GM23248 (cell line): ENCODE measurements around the gene VAV2. TPM values are rescaled to one million over a fixed set of nuclear protein-coding genes. Genes with fewer than 3 reads are reported as not detected.

Experiments
- DNase-seq: peaks from one replicate; pipeline ENCODE4 v3.0.0-alpha.2; 2015
- H2AFZ ChIP-seq: fragments of 200-600 bp; sonication (generic); 2 replicates; pipeline ENCODE4 v1.6.1; 2016; ENCODE audit warnings: antibody characterized with exemption
- H3F3A ChIP-seq: fragments of 200-600 bp; sonication (generic); 2 replicates; pipeline ENCODE4 v1.6.1; 2016; ENCODE audit warnings: mild to moderate bottlenecking, antibody characterized with exemption, mixed run types; ENCODE audit not compliant: insufficient read depth
- H3K27ac ChIP-seq: fragments of 200-600 bp; sonication (generic); 2 replicates; pipeline ENCODE4 v1.5.1; 2016; ENCODE audit warnings: mild to moderate bottlenecking
- H3K27me3 ChIP-seq: fragments of 200-600 bp; sonication (generic); replicated peaks from 2 replicates; pipeline ENCODE4 v1.6.1; 2016; ENCODE audit warnings: mild to moderate bottlenecking; ENCODE audit not compliant: insufficient read depth
- H3K36me3 ChIP-seq: fragments of 200-600 bp; sonication (generic); 2 replicates; pipeline ENCODE4 v1.6.1; 2016; ENCODE audit warnings: low read depth, mild to moderate bottlenecking
- H3K4me1 ChIP-seq: fragments of 200-600 bp; sonication (generic); 2 replicates; pipeline ENCODE4 v1.6.1; 2016; ENCODE audit warnings: mild to moderate bottlenecking; ENCODE audit not compliant: insufficient read depth
- H3K4me2 ChIP-seq: fragments of 200-600 bp; sonication (generic); one replicate; pipeline ENCODE4 v1.6.1; 2016; ENCODE audit warnings: mild to moderate bottlenecking; ENCODE audit not compliant: unreplicated experiment
- H3K4me3 ChIP-seq: fragments of 200-600 bp; sonication (generic); 2 replicates; pipeline ENCODE4 v1.5.1; 2016; ENCODE audit warnings: mild to moderate bottlenecking
- H3K79me2 ChIP-seq: fragments of 200-600 bp; sonication (generic); 2 replicates; pipeline ENCODE4 v1.6.1; 2016; ENCODE audit warnings: mild to moderate bottlenecking; ENCODE audit not compliant: insufficient read depth
- H3K9ac ChIP-seq: fragments of 200-600 bp; sonication (generic); 2 replicates; pipeline ENCODE4 v1.6.1; 2016; ENCODE audit warnings: mild to moderate bottlenecking
- H3K9me2 ChIP-seq: fragments of 200-600 bp; sonication (generic); 2 replicates; pipeline ENCODE4 v1.6.1; 2016; ENCODE audit warnings: mixed run types, mild to moderate bottlenecking, moderate library complexity; ENCODE audit not compliant: insufficient read depth
- H3K9me3 ChIP-seq: fragments of 200-600 bp; sonication (generic); one replicate; pipeline ENCODE4 v1.6.1; 2017; ENCODE audit warnings: low read depth
- H4K20me1 ChIP-seq: fragments of 200-600 bp; sonication (generic); 2 replicates; pipeline ENCODE4 v1.6.0; 2016; ENCODE audit not compliant: insufficient read depth
- EZH2 ChIP-seq: fragments of 200-600 bp; sonication (generic); IDR thresholded peaks from 2 replicates; pipeline ENCODE4 v1.6.1; 2018; ENCODE audit warnings: antibody characterized with exemption, mild to moderate bottlenecking; ENCODE audit not compliant: insufficient read depth, poor library complexity, severe bottlenecking
- EZH2phosphoT487 ChIP-seq: fragments of 200-600 bp; sonication (generic); IDR thresholded peaks from 2 replicates; pipeline ENCODE4 v1.6.1; 2018; ENCODE audit warnings: antibody characterized with exemption, moderate library complexity, mild to moderate bottlenecking, low read depth; ENCODE audit not compliant: insufficient read depth
- WGBS, 2 experiments: methylation state at CpG; one replicate each; pipeline ENCODE4 v1.1.6; 2015 to 2017; ENCODE audit warnings: low lambda C conversion rate in 2 of 2, low coverage in 1 of 2; ENCODE audit errors: missing lambda C conversion rate in 2 of 2; 5-methylcytosine and 5-hydroxymethylcytosine counted together
- in situ Hi-C: fragments of 300-500 bp; cut with MboI; formaldehyde crosslinking; loops from 2 replicates; pipeline ENCODE4 v1.15.0; 2020
- polyA plus RNA-seq: library from polyadenylated mRNA; unstranded; fragments of >200 nt; fragmentation: Nextera tagmentation; extraction: Ambion mirVana; gene quantifications from 2 replicates; pipeline ENCODE4 v1.2.1, GENCODE V29; 2016
- total RNA-seq: library from RNA; depleted of rRNA; stranded (reverse); fragments of >200 nt; shearing (Covaris generic); gene quantifications from 2 replicates; pipeline ENCODE4 v1.2.3, GENCODE V29; 2014

Gene VAV2
- total and polyA plus RNA-seq, 2 experiments from 2014 or later = 6.7 to 9.0 TPM

DNA sequence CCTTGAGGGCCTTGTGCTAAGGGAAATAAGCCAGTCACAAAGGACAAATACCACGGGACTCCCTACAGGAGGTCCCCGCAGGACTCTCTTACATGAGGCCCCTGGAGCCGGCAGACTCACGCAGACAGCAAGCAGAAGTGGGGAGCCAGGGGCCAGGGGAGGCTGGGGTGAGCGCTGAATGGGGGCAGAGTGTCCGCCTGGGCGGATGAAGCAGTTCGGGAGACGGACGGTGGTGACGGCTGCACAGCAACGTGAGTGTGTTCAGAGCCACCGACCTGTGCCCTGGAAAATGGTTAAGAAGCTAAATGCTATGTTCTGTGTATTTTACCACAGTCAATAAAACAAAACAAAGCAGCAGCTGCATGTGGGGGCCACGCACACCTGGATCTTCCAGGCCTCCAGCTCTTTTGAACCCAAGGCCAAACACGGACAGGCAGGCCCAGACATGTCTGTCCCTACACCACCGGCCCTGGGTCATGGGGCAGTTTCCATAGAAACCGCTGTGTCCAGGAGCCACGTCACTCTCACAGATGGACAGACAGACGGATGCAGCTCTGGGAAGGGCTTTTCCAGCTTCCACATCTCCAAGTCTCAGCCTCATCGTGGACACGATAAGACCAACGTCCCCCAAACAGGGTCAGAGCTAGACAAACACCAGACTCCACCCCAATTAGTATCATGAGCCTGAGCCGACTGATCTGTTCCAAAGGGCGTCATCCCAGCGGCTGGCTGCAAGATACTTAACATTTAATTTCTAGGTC is 103.9 kb downstream of the VAV2 start:
- H3K9ac ChIP-seq = no peak overlapping the region
- no peaks in the 10 kb centered on the region for H3K36me3 ChIP-seq
- no peaks in the 10 kb centered on the region for H4K20me1 ChIP-seq
- TF ChIP-seq EZH2phosphoT487 (no peak), EZH2 (no peak)
- 79 to 80% methylated on average over 25 of the region's 25 CpGs for WGBS, 2 experiments
- in situ Hi-C loops = no loop called here
- H3K27ac ChIP-seq = no peak overlapping the region
- H3K9me2 ChIP-seq = no peaks in the 10 kb centered on the region
- no peak overlapping the region for H3K4me3 ChIP-seq
- no peaks in the 10 kb centered on the region for H3F3A ChIP-seq
- no peak overlapping the region for H2AFZ ChIP-seq
- no peaks in the 10 kb centered on the region for H3K4me1 ChIP-seq
- H3K27me3 ChIP-seq = no peaks in the 10 kb centered on the region
- no peaks in the 10 kb centered on the region for H3K9me3 ChIP-seq
- H3K79me2 ChIP-seq = peaks cover 19% of the 10 kb centered on the region; the same call in 1 of the 2 replicates
- H3K4me2 ChIP-seq = no peak overlapping the region
- DNase-seq = no peak

DNA sequence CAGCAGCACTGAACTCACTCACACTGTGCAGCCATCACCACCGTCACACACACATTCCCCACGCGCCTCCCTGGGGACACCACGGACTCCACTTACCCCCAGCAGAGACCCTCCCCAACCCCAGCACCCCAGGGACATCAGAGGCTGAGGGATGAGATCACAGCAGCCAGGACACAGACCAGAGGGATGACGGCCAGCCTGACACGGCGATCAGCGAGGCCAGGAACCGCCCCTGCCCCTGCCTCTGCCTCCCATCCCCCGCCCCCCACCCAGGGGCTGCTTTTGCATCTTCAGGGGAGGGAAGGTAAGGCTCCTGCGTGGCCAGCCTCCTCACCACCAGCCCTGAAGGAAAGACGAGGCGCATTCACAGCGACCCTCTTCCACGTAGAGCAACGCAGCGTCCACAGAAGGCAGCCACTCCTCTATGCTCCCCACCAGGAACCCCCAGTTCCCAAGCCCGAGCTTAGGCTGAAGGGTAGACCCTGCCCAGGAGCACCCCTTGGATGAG is 104.5 kb downstream of the VAV2 start:
- no peak overlapping the region for H3K4me3 ChIP-seq
- H3K27me3 ChIP-seq = no peaks in the 10 kb centered on the region
- H3K9me2 ChIP-seq = no peaks in the 10 kb centered on the region
- H4K20me1 ChIP-seq = no peaks in the 10 kb centered on the region
- no peak overlapping the region for H3K9ac ChIP-seq
- DNase-seq = no peak
- in situ Hi-C loops = no loop called here
- H3K9me3 ChIP-seq = no peaks in the 10 kb centered on the region
- no peak overlapping the region for H3K4me2 ChIP-seq
- H3K4me1 ChIP-seq = no peaks in the 10 kb centered on the region
- no peak overlapping the region for H2AFZ ChIP-seq
- H3F3A ChIP-seq = no peaks in the 10 kb centered on the region
- no peak overlapping the region for H3K27ac ChIP-seq
- no peak for TF ChIP-seq EZH2
- TF ChIP-seq EZH2phosphoT487 = no peak
- no peaks in the 10 kb centered on the region for H3K36me3 ChIP-seq
- 87 to 90% methylated on average over 14 to 18 of the region's 18 CpGs for WGBS, 2 experiments
- H3K79me2 ChIP-seq = peaks cover 22% of the 10 kb centered on the region; the same call in 1 of the 2 replicates

DNA sequence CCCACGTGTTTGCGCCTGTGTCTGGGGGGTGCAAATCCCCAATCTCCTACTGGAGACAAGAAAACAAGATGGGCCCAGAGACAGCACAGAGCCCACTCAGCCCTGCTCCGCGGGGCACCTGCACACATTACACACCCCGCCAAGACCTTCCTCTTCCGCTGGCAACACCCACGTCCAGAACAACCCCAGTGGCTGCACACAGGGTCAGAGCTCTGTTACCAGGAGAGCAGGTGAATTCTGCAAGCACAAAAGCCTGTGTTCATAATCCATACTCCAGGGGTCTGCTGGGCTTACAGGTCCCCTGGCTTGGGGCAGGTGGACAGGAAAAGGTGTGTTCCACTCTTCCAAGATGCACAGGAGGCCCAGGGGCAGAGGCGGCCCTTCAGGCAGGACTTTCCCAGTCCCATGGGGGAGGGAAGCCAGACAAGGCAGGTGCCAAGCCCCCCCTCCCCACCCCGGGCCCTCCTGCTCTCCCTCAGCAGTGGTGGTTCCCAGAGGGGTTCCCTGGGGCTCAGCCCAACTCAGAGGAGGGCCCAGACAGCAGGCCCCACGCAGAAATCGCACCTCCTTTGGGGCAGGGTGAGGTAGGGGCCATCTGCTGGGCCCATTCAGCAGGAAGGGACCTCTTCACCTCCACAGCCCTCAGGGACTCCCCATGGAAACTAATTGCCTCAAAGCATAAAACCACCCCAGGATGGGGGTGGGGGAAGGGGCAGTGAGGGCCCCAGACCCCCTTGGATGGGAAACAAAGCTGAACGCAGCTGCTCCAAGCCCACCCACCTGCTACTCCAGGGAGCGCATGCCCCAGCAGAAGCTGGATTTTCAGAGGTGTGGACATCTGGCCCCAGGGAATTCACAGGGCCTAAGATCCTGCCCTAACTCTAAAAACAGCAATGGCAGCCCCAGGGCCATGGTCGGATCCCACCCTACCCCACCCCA is 105.3 kb downstream of the VAV2 start:
- TF ChIP-seq EZH2 (no peak), EZH2phosphoT487 (no peak)
- Histone ChIP-seq H3K27me3 (no peaks in the 10 kb centered on the region), H3K4me2 (no peak overlapping the region), H3K79me2 (peaks cover 27% of the 10 kb centered on the region), H2AFZ (no peak overlapping the region), H3K9me2 (no peaks in the 10 kb centered on the region), H3K36me3 (no peaks in the 10 kb centered on the region), H3K9ac (no peak overlapping the region), H3K4me1 (no peaks in the 10 kb centered on the region), H3K4me3 (no peak overlapping the region), H4K20me1 (no peaks in the 10 kb centered on the region), H3K27ac (no peak overlapping the region), H3K9me3 (no peaks in the 10 kb centered on the region), H3F3A (no peaks in the 10 kb centered on the region)
- DNase-seq = no peak
- WGBS, 2 experiments = 89 to 91% methylated on average over 12 to 14 of the region's 14 CpGs
- in situ Hi-C loops = no loop called here

DNA sequence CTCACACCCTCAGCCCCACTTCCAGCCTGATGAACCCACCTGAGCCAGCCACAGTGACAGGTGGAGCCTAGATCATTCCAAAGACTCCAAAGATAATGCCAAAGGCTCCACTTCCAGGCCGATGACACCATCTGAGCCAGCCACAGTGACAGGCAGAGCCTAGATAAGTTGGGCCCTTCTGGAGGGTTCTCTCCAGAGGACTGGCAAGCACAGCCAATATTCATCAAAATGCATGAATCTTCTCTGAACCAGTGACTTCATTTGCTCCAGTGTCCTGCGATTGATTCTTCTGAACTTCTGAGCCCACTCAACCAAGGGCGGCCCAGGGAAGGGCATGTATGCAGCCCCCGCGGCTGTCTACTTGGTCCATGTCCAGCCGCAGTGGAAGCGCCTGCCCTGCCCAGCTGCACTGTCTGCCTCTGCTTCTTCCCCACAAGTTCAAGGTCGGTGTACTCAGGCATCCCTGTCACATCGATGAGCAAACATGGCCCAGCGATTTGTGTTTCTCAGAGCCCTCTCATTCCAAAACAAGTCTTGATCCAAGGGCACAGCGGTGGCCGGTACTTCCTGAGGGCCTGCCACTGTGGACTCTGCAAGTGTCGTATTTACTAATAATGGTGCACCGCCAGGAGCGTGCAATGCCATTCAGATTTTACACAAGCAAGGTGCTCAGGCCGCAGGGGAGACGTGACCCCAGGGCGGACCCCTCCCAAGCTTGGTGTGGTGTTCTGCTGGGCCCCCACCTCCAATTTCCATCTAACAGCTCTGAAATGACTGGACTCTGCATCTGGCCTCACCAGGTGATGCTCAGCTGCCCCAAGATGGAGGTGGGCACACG is 107.0 kb downstream of the VAV2 start:
- H3K27me3 ChIP-seq = no peaks in the 10 kb centered on the region
- WGBS, 2 experiments = 93 to 94% methylated on average over 19 of the region's 19 CpGs
- H3K9me3 ChIP-seq = no peaks in the 10 kb centered on the region
- H3F3A ChIP-seq = no peaks in the 10 kb centered on the region
- TF ChIP-seq EZH2phosphoT487 (no peak), EZH2 (no peak)
- H3K4me3 ChIP-seq = no peak overlapping the region
- no peak overlapping the region for H2AFZ ChIP-seq
- no peaks in the 10 kb centered on the region for H3K36me3 ChIP-seq
- H4K20me1 ChIP-seq = no peaks in the 10 kb centered on the region
- no peak overlapping the region for H3K4me2 ChIP-seq
- no peaks in the 10 kb centered on the region for H3K9me2 ChIP-seq
- no peaks in the 10 kb centered on the region for H3K4me1 ChIP-seq
- DNase-seq = no peak
- peaks cover 41% of the 10 kb centered on the region for H3K79me2 ChIP-seq
- H3K27ac ChIP-seq = no peak overlapping the region
- H3K9ac ChIP-seq = no peak overlapping the region
- in situ Hi-C loops = no loop called here
